DMS79 treated with DMSO at 0.1 percent for 48 hours (cell line): ENCODE results near the gene RSAD1.

Experiments
- DNase-seq: peaks from one replicate; lab custom pipeline; 2025; lab: John Stamatoyannopoulos, UW

The RSAD1 gene

GRCh38 chr17:50519141-50519834, 40.6 kb downstream of the RSAD1 start:
- no peak for DNase-seq

- no peak for DNase-seq
Measured at GRCh38 chr17:50520483-50520882, 41.8 kb downstream of the RSAD1 start.

GRCh38 chr17:50521514-50521913, 42.9 kb downstream of the RSAD1 start:
- no peak for DNase-seq

GRCh38 chr17:50522766-50523165, 44.1 kb downstream of the RSAD1 start:
- no peak for DNase-seq

GRCh38 chr17:50523208-50523607, 44.5 kb downstream of the RSAD1 start:
- DNase-seq: no peak

GRCh38 chr17:50524838-50525237, 46.2 kb downstream of the RSAD1 start:
- DNase-seq: no peak

GRCh38 chr17:50527155-50527762, 48.6 kb downstream of the RSAD1 start:
- DNase-seq: no peak

GRCh38 chr17:50527949-50528474, 49.4 kb downstream of the RSAD1 start:
- DNase-seq: no peak

GRCh38 chr17:50529849-50530248, 51.2 kb downstream of the RSAD1 start:
- DNase-seq: no peak

GRCh38 chr17:50531428-50532025, 52.9 kb downstream of the RSAD1 start:
- peak; percentile 66 for DNase-seq

- DNase-seq: peak; percentile 55
Measured at GRCh38 chr17:50532452-50533024, 53.9 kb downstream of the RSAD1 start, which contains the start of gene EPN3. EPN3 (plus strand) TSS chr17:50532735; CDS start chr17:50536557, 3,822 bp downstream.

GRCh38 chr17:50533185-50533584, 54.5 kb downstream of the RSAD1 start:
- DNase-seq: no peak

- DNase-seq: peak; percentile 38
Measured at GRCh38 chr17:50533720-50534148, 55.1 kb downstream of the RSAD1 start.

GRCh38 chr17:50534222-50534978, 55.7 kb downstream of the RSAD1 start:
- no peak for DNase-seq

- DNase-seq: no peak
Measured at GRCh38 chr17:50534979-50535326, 56.3 kb downstream of the RSAD1 start.

- no peak for DNase-seq
Measured at GRCh38 chr17:50535407-50535806, 56.7 kb downstream of the RSAD1 start.
